ENCODE results near the gene KRTAP5-10. TPM values are rescaled to one million over a fixed set of nuclear protein-coding genes. Genes with fewer than 3 reads are reported as not detected.
"Not testable (repeated sequence)": the region's sequence is repeated elsewhere in the genome, so short reads cannot be mapped to it uniquely, and the experiment has no call there.

Gene KRTAP5-10
- total and polyA plus RNA-seq, 2 donors (not counting 1 experiment from before 2014, with no cell fraction given), result not detected

DNA sequence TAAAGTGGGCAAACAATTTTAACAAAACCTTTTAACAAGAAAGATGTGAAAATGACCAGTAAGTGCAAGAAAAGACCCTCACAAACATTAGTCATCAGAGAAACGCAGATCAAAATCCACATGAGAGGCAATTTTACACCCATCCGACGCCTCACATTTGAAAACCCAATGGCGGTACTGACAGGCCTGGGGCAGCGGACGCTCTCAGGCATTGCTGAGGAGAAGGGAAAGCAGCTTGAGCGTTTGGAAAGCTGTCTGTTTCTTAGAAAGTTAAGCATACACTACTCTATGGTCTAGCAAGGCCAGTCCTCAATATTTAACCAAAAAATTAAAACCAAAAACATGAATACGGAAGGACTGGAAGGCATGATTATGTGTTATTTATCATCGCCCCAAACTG lies 29.5 kb upstream of the KRTAP5-10 start:
- H4K20me1 ChIP-seq (ENCODE audit: control insufficient read depth, extremely low read depth, insufficient read depth, low read length), result no peaks in the 10 kb centered on the region
- H3K36me3 ChIP-seq (ENCODE audit: control insufficient read depth, insufficient read depth, low read length), result no peaks in the 10 kb centered on the region
- no peak overlapping the region for H2AFZ ChIP-seq (ENCODE audit: low read length)
- H3K4me2 ChIP-seq (ENCODE audit: extremely low read depth, insufficient read depth, low read length), result no peak overlapping the region
- no peaks in the 10 kb centered on the region for H3K79me2 ChIP-seq (ENCODE audit: control insufficient read depth, insufficient read depth, low read length)
- H3K27me3 ChIP-seq (ENCODE audit: control insufficient read depth, insufficient read depth, low read length), result no peaks in the 10 kb centered on the region
- DNase-seq (ENCODE audit: low read depth in 2 of 2), result no peak
- no peak overlapping the region for H3K27ac ChIP-seq (ENCODE audit: insufficient read depth, low read length)
- no peaks in the 10 kb centered on the region for H3K9me3 ChIP-seq (ENCODE audit: control insufficient read depth, insufficient read depth, low read depth, low read length)
- no peaks in the 10 kb centered on the region for H3K4me1 ChIP-seq (ENCODE audit: control insufficient read depth, extremely low read depth, insufficient read depth, low read length)
- H3K4me3 ChIP-seq (replicated peaks in 1 of 4; ENCODE audit: control extremely low read depth in 1 of 4, insufficient read depth in 1 of 4, low read depth in 3 of 4, low read length in 4 of 4), result no peak overlapping the region
- TF ChIP-seq CTCF (conservative IDR thresholded peaks at IDR 0.05 in 1 of 2, IDR thresholded peaks at IDR 0.05 in 1 of 2; ENCODE audit: low read depth in 1 of 2, low read length in 2 of 2) (no peak), EZH2 (IDR thresholded peaks at IDR 0.05; ENCODE audit: low read length, missing control alignments) (no peak)
- no peak overlapping the region for H3K9ac ChIP-seq (ENCODE audit: insufficient read depth, low read length)

DNA sequence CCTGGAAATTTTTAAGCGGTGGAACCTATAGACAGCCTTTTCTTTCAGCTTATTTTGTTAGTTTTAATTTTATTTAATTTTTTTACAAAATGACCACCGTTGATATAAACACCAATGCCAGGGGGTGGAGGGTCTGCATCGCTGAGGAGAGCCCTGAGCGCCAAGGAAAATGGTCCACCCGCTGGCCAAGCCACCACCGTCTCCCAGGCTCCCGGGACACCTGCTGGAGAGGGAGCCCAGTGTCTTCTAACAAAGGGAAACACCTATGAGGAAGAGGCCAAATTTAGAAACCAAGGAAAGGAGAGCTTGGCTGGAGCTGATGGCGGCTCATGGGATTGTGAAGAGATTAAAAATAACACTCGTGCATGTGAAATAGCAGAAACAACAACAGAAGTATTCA lies 27.8 kb upstream of the KRTAP5-10 start:
- TF ChIP-seq EZH2 (IDR thresholded peaks at IDR 0.05; ENCODE audit: low read length, missing control alignments) (no peak), CTCF (conservative IDR thresholded peaks at IDR 0.05 in 1 of 2, IDR thresholded peaks at IDR 0.05 in 1 of 2; ENCODE audit: low read depth in 1 of 2, low read length in 2 of 2) (no peak)
- DNase-seq (ENCODE audit: low read depth in 2 of 2), result no peak
- H3K36me3 ChIP-seq (ENCODE audit: control insufficient read depth, insufficient read depth, low read length), result no peaks in the 10 kb centered on the region
- H3K4me3 ChIP-seq (replicated peaks in 1 of 4; ENCODE audit: control extremely low read depth in 1 of 4, insufficient read depth in 1 of 4, low read depth in 3 of 4, low read length in 4 of 4), result no peak overlapping the region
- no peaks in the 10 kb centered on the region for H3K79me2 ChIP-seq (ENCODE audit: control insufficient read depth, insufficient read depth, low read length)
- H3K27me3 ChIP-seq (ENCODE audit: control insufficient read depth, insufficient read depth, low read length), result peaks cover 3% of the 10 kb centered on the region
- no peak overlapping the region for H2AFZ ChIP-seq (ENCODE audit: low read length)
- H3K27ac ChIP-seq (ENCODE audit: insufficient read depth, low read length), result no peak overlapping the region
- H4K20me1 ChIP-seq (ENCODE audit: control insufficient read depth, extremely low read depth, insufficient read depth, low read length), result no peaks in the 10 kb centered on the region
- no peaks in the 10 kb centered on the region for H3K9me3 ChIP-seq (ENCODE audit: control insufficient read depth, insufficient read depth, low read depth, low read length)
- no peak overlapping the region for H3K4me2 ChIP-seq (ENCODE audit: extremely low read depth, insufficient read depth, low read length)
- no peaks in the 10 kb centered on the region for H3K4me1 ChIP-seq (ENCODE audit: control insufficient read depth, extremely low read depth, insufficient read depth, low read length)
- no peak overlapping the region for H3K9ac ChIP-seq (ENCODE audit: insufficient read depth, low read length)

DNA sequence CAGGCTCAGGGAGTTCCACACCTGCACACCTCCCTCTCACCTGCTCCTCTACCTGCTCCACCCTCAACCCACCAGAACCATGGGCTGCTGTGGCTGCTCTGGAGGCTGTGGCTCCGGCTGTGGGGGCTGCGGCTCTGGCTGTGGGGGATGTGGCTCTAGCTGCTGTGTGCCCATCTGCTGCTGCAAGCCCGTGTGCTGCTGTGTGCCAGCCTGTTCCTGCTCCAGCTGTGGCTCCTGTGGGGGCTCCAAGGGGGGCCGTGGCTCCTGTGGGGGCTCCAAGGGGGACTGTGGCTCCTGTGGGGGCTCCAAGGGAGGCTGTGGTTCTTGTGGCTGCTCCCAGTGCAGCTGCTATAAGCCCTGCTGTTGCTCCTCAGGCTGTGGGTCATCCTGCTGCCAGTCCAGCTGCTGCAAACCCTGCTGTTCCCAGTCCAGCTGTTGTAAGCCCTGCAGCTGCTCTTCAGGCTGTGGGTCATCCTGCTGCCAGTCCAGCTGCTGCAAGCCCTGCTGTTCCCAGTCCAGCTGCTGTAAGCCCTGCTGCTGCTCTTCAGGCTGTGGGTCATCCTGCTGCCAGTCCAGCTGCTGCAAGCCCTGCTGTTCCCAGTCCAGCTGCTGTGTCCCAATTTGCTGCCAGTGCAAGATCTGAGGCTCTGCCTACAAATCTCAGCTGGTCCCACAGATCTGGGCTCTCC lies 27.2 kb upstream of the KRTAP5-10 start, which contains the start of gene KRTAP5-8:
KRTAP5-8 (plus strand) TSS at position 49 of the 689 bp plus-strand sequence; CDS start at position 80, 31 bp downstream.
- peak in 1 of 2 donors; percentile 26 for DNase-seq (ENCODE audit: low read depth in 2 of 2)
- H3K36me3 ChIP-seq (ENCODE audit: control insufficient read depth, insufficient read depth, low read length); H3K4me3 ChIP-seq (replicated peaks in 1 of 4; ENCODE audit: control extremely low read depth in 1 of 4, insufficient read depth in 1 of 4, low read depth in 3 of 4, low read length in 4 of 4); H3K9ac ChIP-seq (ENCODE audit: insufficient read depth, low read length); H3K9me3 ChIP-seq (ENCODE audit: control insufficient read depth, insufficient read depth, low read depth, low read length); H3K4me2 ChIP-seq (ENCODE audit: extremely low read depth, insufficient read depth, low read length); H3K4me1 ChIP-seq (ENCODE audit: control insufficient read depth, extremely low read depth, insufficient read depth, low read length); H2AFZ ChIP-seq (ENCODE audit: low read length); H4K20me1 ChIP-seq (ENCODE audit: control insufficient read depth, extremely low read depth, insufficient read depth, low read length); H3K27me3 ChIP-seq (ENCODE audit: control insufficient read depth, insufficient read depth, low read length); H3K79me2 ChIP-seq (ENCODE audit: control insufficient read depth, insufficient read depth, low read length); H3K27ac ChIP-seq (ENCODE audit: insufficient read depth, low read length): not testable (repeated sequence)

All from fibroblast of lung (primary cell).